Left colon (tissue), 2 donors: ENCODE results near the gene EFHC2. TPM values are rescaled to one million over a fixed set of nuclear protein-coding genes. Genes with fewer than 3 reads are reported as not detected.

Experiments
- total RNA-seq, 2 donors: library from RNA; stranded (reverse); fragmentation: NEBNext Ultra II Directional; extraction: Animal tissue kit (Norgen Biotek cat#: 25700); gene quantifications; one replicate each; pipeline ENCODE4 v1.2.1, GENCODE V29; 2021
- donor health status: DM: no; HTN: no; CAD: no.
- donor health status: DM: yes; HTN: yes; CAD: no.

The EFHC2 gene
- total RNA-seq, 2 donors from 2014 or later = 1.9 to 2.1 TPM

Other genes starting within 250 kb of the EFHC2 start
- 10 to 100 TPM in 1 of 2 donors, 1 to 10 TPM in 1; 9.7 to 12.1 TPM for gene FUNDC1, start 199.2 kb upstream of the EFHC2 start, total RNA-seq